ENCODE measurements around the gene OR4E2. TPM values are rescaled to one million over a fixed set of nuclear protein-coding genes. Genes with fewer than 3 reads are reported as not detected.

OR4E2 gene
- polyA plus RNA-seq, 1 experiment = not detected

DNA sequence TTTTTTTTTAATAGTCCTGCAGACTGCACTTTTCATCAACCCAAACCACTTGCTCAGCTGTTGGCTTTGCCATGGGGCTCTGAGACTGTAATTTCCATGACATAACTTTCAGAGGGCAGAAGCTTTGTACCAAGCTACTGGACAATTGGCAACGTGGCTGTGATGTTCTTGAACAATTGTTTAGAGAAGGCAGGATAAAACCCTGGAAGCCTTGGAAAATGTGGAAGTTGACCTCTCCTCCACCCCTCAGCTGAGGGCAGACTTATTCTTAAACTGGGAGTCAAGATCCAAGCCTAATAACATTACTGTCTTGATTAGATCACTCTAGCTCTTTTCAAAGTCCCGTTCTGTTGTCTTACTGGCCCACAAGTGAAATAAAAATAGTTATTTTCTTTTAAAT, 17.7 kb downstream of the OR4E2 start:
- TF ChIP-seq CTCF (IDR thresholded peaks at IDR 0.05; ENCODE audit: low read depth, low read length) = no peak
- Histone ChIP-seq H3K27me3 (ENCODE audit: control insufficient read depth, insufficient read depth, low read length) (no peaks in the 10 kb centered on the region), H3K4me3 (ENCODE audit: low read depth, low read length) (no peak overlapping the region), H3K27ac (ENCODE audit: low read depth, low read length) (no peak overlapping the region), H3K9me3 (ENCODE audit: control insufficient read depth, insufficient read depth, low read length) (no peaks in the 10 kb centered on the region; the same call in 1 of the 2 replicates)
- ChIA-PET CTCF (no interaction called here), POLR2A (no interaction called here)
- DNase-seq (ENCODE audit: low read depth, low spot score) = no peak

GRCh38 chr14:21672116-21672515, 18.5 kb downstream of the OR4E2 start:
- CTCF ChIA-PET = no interaction called here
- no peak overlapping the region for H3K27ac ChIP-seq (ENCODE audit: low read depth, low read length)
- no peak for TF ChIP-seq CTCF (IDR thresholded peaks at IDR 0.05; ENCODE audit: low read depth, low read length)
- H3K4me3 ChIP-seq (ENCODE audit: low read depth, low read length) = no peak overlapping the region
- POLR2A ChIA-PET = no interaction called here
- no peaks in the 10 kb centered on the region; the same call in 1 of the 2 replicates for H3K9me3 ChIP-seq (ENCODE audit: control insufficient read depth, insufficient read depth, low read length)
- no peak for DNase-seq (ENCODE audit: low read depth, low spot score)
- H3K27me3 ChIP-seq (ENCODE audit: control insufficient read depth, insufficient read depth, low read length) = no peaks in the 10 kb centered on the region

DNA sequence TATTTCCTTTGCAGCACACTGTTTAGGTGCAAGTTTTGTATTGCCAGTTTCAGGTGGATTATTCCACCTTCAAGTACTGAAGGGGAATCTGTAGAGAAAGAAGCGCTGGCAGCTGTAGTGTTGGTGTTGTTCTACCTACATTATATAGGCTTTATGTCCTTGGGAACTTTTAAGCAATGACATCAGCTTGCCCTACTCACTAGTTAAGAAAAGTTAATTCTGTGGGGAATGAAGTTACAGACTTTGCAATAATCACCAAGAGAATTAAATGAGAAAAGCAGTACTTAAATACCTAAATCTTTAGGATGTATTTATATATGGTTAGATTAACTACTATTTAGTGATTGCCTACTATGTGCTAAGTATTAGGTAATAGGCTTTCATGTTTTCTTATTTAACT, 20.1 kb downstream of the OR4E2 start, which contains the start of gene OR4E1:
TSS of gene OR4E1 (minus strand) at position 101 of the 400 bp plus-strand sequence. CDS start 2,883 bp downstream, outside the sequence.
- H3K9me3 ChIP-seq (ENCODE audit: control insufficient read depth, insufficient read depth, low read length) = no peaks in the 10 kb centered on the region; the same call in 1 of the 2 replicates
- CTCF ChIA-PET = no interaction called here
- H3K27me3 ChIP-seq (ENCODE audit: control insufficient read depth, insufficient read depth, low read length) = no peaks in the 10 kb centered on the region
- H3K27ac ChIP-seq (ENCODE audit: low read depth, low read length) = no peak within 1 kb of the TSS
- no peak within 1 kb of the TSS for H3K4me3 ChIP-seq (ENCODE audit: low read depth, low read length)
- DNase-seq (ENCODE audit: low read depth, low spot score) = no peak
- TF ChIP-seq CTCF (IDR thresholded peaks at IDR 0.05; ENCODE audit: low read depth, low read length) = no peak
- POLR2A ChIA-PET = no interaction called here

DNA sequence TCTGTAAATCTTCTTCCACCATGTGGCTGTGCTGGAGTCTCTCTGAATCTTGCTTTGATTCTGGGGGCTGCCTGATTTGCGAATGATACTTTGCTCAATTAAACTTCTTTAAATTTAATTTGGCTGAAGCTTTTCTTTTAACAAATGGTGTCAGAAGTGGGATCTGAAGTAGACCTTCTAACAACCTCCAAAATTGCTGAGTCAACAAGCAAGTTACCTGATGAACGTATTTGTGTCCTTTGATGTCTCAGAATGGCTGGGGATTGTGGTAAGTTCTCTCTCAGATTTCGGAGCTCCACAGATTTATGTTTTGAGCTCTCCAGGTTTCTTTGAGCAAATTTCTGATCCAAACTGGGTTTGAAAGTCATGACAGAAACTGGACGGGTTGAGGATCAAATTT, 21.9 kb downstream of the OR4E2 start:
- no peak for TF ChIP-seq CTCF (IDR thresholded peaks at IDR 0.05; ENCODE audit: low read depth, low read length)
- no peaks in the 10 kb centered on the region; the same call in 1 of the 2 replicates for H3K9me3 ChIP-seq (ENCODE audit: control insufficient read depth, insufficient read depth, low read length)
- H3K27ac ChIP-seq (ENCODE audit: low read depth, low read length) = no peak overlapping the region
- ChIA-PET POLR2A (no interaction called here), CTCF (no interaction called here)
- no peak for DNase-seq (ENCODE audit: low read depth, low spot score)
- no peak overlapping the region for H3K4me3 ChIP-seq (ENCODE audit: low read depth, low read length)
- no peaks in the 10 kb centered on the region for H3K27me3 ChIP-seq (ENCODE audit: control insufficient read depth, insufficient read depth, low read length)

- Histone ChIP-seq H3K27ac (ENCODE audit: low read depth, low read length) (no peak overlapping the region), H3K9me3 (ENCODE audit: control insufficient read depth, insufficient read depth, low read length) (no peaks in the 10 kb centered on the region; the same call in 1 of the 2 replicates), H3K4me3 (ENCODE audit: low read depth, low read length) (no peak overlapping the region), H3K27me3 (ENCODE audit: control insufficient read depth, insufficient read depth, low read length) (no peaks in the 10 kb centered on the region)
- TF ChIP-seq CTCF (IDR thresholded peaks at IDR 0.05; ENCODE audit: low read depth, low read length) = no peak
- CTCF ChIA-PET = no interaction called here
- DNase-seq (ENCODE audit: low read depth, low spot score) = peak; percentile 1
- POLR2A ChIA-PET = no interaction called here
These were observed 26.4 kb downstream of the OR4E2 start for GRCh38 chr14:21680072-21680471.
